BE2C (cell line): Measurements from ENCODE around the gene CPXCR1. TPM values are rescaled to one million over a fixed set of nuclear protein-coding genes. Genes with fewer than 3 reads are reported as not detected.
"Not testable (repeated sequence)": the region's sequence is repeated elsewhere in the genome, so short reads cannot be mapped to it uniquely, and the experiment has no call there.

Experiments
- DNase-seq: peaks from one replicate; pipeline ENCODE4 v3.0.0-alpha.2; 2020
- H3K27me3 ChIP-seq: fragments of 250-450 bp; sonication (Bioruptor Pico); 2 replicates; pipeline ENCODE4 v1.5.1; 2020; ENCODE audit warnings: mild to moderate bottlenecking
- H3K36me3 ChIP-seq: fragments of 250-450 bp; sonication (Bioruptor Pico); 2 replicates; pipeline ENCODE4 v1.5.1; 2020; ENCODE audit warnings: mild to moderate bottlenecking
- H3K4me1 ChIP-seq: fragments of 250-450 bp; sonication (Bioruptor Pico); 2 replicates; pipeline ENCODE4 v1.5.1; 2020
- H3K4me3 ChIP-seq: 2 replicates; pipeline ENCODE4 v1.5.1; 2011; ENCODE audit warnings: low read depth, low read length
- H3K9me3 ChIP-seq: fragments of 250-450 bp; sonication (Bioruptor Pico); 2 replicates; pipeline ENCODE4 v1.5.1; 2020
- CTCF ChIP-seq: IDR thresholded peaks from 2 replicates; pipeline ENCODE4 v1.5.1; 2012; ENCODE audit warnings: mild to moderate bottlenecking, low read depth, low read length
- polyA plus RNA-seq: library from polyadenylated mRNA; unstranded; fragments of >200 nt; gene quantifications from one replicate; pipeline ENCODE4 v1.2.1, GENCODE V29; 2012; ENCODE audit warnings: low read depth, missing spikeins; ENCODE audit not compliant: insufficient read length, insufficient read depth

Gene CPXCR1
- not detected for polyA plus RNA-seq

- Histone ChIP-seq H3K9me3 (no peaks in the 10 kb centered on the region), H3K27me3 (no peaks in the 10 kb centered on the region), H3K4me1 (no peaks in the 10 kb centered on the region), H3K36me3 (no peaks in the 10 kb centered on the region), H3K4me3 (no peak within 1 kb of the TSS)
- TF ChIP-seq CTCF: no peak
- DNase-seq: no peak
Observed at GRCh38 chrX:88746925-88747324, at the start of gene CPXCR1. Gene CPXCR1, plus strand, starts transcription at chrX:88747225. Its CDS starts 6,190 bp downstream, at chrX:88753415.

GRCh38 chrX:88735835-88736234, 11.2 kb upstream of the CPXCR1 start:
- H3K9me3 ChIP-seq: no peaks in the 10 kb centered on the region
- no peaks in the 10 kb centered on the region for H3K4me1 ChIP-seq
- DNase-seq: no peak
- H3K27me3 ChIP-seq: no peaks in the 10 kb centered on the region
- no peaks in the 10 kb centered on the region for H3K36me3 ChIP-seq
- H3K4me3 ChIP-seq: no peak overlapping the region
- TF ChIP-seq CTCF: no peak

DNA sequence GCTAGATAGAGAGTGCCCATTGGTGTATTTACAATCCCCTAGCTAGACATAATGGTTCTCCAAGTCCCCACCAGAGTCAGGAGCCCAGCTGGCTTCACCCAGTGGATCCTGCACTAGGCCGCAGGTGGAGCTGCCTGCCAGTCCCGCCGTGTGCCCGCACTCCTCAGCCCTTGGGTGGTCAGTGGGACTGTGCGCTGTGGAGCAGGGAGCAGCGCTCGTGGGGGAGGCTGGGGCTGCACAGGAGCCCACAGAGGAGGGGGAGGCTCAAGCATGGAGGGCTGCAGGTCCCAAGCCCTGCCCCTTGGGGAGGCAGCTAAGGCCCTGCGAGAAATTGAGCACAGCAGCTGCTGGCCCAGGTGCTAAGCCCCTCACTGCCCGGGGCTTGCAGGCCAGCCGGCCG, 810 bp upstream of the CPXCR1 start:
- not testable (repeated sequence) for H3K4me3 ChIP-seq, H3K9me3 ChIP-seq, H3K4me1 ChIP-seq, DNase-seq, H3K36me3 ChIP-seq, H3K27me3 ChIP-seq

DNA sequence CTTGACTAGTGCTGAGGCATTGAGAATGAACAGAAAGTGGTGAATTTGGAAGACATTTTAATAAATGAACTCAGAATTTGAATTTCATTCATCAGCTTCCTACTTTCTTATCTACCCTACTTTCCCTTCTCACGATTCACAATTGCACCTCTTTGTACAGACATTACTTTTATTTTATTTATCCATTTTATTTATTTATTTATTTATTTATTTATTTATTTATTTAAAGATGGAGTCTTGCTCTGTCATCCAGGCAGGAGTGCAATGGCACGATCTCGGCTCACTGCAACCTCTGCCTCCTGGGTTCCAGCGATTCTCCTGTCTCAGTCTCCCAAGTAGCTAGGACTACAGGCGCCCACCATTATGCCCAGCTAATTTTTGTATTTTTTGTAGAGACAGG, 5.3 kb downstream of the CPXCR1 start:
- H3K9me3 ChIP-seq, H3K27me3 ChIP-seq, DNase-seq, H3K4me1 ChIP-seq, H3K36me3 ChIP-seq, H3K4me3 ChIP-seq: not testable (repeated sequence)

DNA sequence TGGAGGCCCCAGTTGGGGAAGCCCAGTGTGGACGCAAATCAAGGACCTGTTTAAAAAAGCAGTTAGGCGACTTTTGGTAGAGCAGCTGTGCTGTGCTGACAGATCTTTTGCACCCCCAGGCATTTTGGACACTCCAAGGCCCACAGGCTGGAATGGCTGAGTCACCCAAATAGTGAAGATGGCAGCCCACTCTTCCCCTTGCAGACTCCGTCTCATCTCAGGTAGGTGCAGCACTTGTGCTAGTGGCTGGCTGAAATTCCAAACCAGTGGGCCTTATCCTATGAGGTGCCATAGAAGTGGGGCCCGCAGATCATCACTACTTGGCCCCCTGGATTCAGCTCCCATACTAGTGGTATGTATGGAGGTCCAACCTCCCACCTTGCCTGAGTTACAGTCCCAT, 42.8 kb downstream of the CPXCR1 start:
- no peaks in the 10 kb centered on the region for H3K27me3 ChIP-seq

More for the DNA sequence above, 42.8 kb downstream of the CPXCR1 start:
- DNase-seq: no peak
- no peaks in the 10 kb centered on the region for H3K4me1 ChIP-seq
- no peaks in the 10 kb centered on the region for H3K36me3 ChIP-seq
- no peak overlapping the region for H3K4me3 ChIP-seq
- H3K9me3 ChIP-seq: no peaks in the 10 kb centered on the region
- no peak for TF ChIP-seq CTCF
